ENCODE results near the gene WWOX. TPM values are rescaled to one million over a fixed set of nuclear protein-coding genes. Genes with fewer than 3 reads are reported as not detected.

The WWOX gene
- total RNA-seq, 6 donors from 2014 or later, result 18.7 to 167 (median 31.0) TPM

- no peak for DNase-seq
- H3K4me3 ChIP-seq, result no peak overlapping the region
- no peaks in the 10 kb centered on the region for H3K27me3 ChIP-seq
- TF ChIP-seq POLR2AphosphoS5 (IDR thresholded peaks at IDR 0.05) (no peak), CTCF (IDR thresholded peaks at IDR 0.05) (no peak), EP300 (IDR thresholded peaks at IDR 0.05) (no peak), POLR2A (IDR thresholded peaks at IDR 0.05) (no peak)
- peaks cover 0 to 2% (median 0%) of the 10 kb centered on the region in 4 donors for H3K4me1 ChIP-seq
- no peaks in the 10 kb centered on the region for H3K9me3 ChIP-seq
- H3K27ac ChIP-seq, result no peak overlapping the region
- ATAC-seq (ENCODE audit: low FRiP score in 2 of 2), result no peak
- 86 to 96% methylated on average over 5 of the region's 5 CpGs for WGBS, 2 donors
- no peaks in the 10 kb centered on the region for H3K36me3 ChIP-seq
Measured at GRCh38 chr16:78528265-78528664, 428.8 kb downstream of the WWOX start.

DNA sequence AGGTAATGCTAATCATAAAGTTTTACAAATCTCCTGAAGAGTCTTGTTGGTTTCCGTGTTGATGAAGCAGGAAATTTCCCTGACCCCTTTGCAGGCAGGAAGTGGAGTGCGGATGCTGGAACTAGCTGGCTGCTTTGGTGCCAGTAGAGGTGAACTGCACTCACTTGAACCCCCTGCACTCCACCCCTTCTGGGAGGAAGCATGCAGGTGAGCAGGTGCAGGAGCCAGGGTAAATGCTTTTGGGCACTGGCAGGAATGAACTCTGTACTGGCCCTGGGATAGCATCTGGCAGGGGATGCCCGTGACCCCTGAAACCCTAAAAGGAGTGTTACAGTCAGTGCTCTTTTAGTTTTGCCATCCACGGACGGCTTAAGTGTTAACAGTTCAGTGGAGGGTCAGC lies 430.4 kb downstream of the WWOX start:
- no peaks in the 10 kb centered on the region for H3K27me3 ChIP-seq
- no peaks in the 10 kb centered on the region for H3K4me1 ChIP-seq
- H3K27ac ChIP-seq, result no peak overlapping the region
- DNase-seq (no peak), ATAC-seq (ENCODE audit: low FRiP score in 2 of 2) (no peak)
- WGBS, 2 donors, result 91 to 92% methylated on average over 5 of the region's 5 CpGs
- H3K36me3 ChIP-seq, result no peaks in the 10 kb centered on the region
- H3K4me3 ChIP-seq, result no peak overlapping the region
- TF ChIP-seq POLR2A (IDR thresholded peaks at IDR 0.05), result no peak
- TF ChIP-seq POLR2AphosphoS5 (IDR thresholded peaks at IDR 0.05), result no peak
- no peak for TF ChIP-seq EP300 (IDR thresholded peaks at IDR 0.05)
- TF ChIP-seq CTCF (IDR thresholded peaks at IDR 0.05), result no peak
- no peaks in the 10 kb centered on the region for H3K9me3 ChIP-seq

- DNase-seq (no peak), ATAC-seq (ENCODE audit: low FRiP score in 2 of 2) (no peak)
- no peaks in the 10 kb centered on the region for H3K9me3 ChIP-seq
- WGBS, 2 donors, result 84 to 90% methylated on average over 4 of the region's 4 CpGs
- H3K4me3 ChIP-seq, result no peak overlapping the region
- H3K27ac ChIP-seq, result no peak overlapping the region
- H3K4me1 ChIP-seq, result no peaks in the 10 kb centered on the region
- H3K27me3 ChIP-seq, result no peaks in the 10 kb centered on the region
- TF ChIP-seq EP300 (IDR thresholded peaks at IDR 0.05) (no peak), POLR2A (IDR thresholded peaks at IDR 0.05) (no peak), CTCF (IDR thresholded peaks at IDR 0.05) (no peak), POLR2AphosphoS5 (IDR thresholded peaks at IDR 0.05) (no peak)
- no peaks in the 10 kb centered on the region for H3K36me3 ChIP-seq
Measured at GRCh38 chr16:78530283-78530682, 430.8 kb downstream of the WWOX start.

GRCh38 chr16:78535098-78535497 lies 435.6 kb downstream of the WWOX start:
- Histone ChIP-seq H3K4me1 (no peaks in the 10 kb centered on the region), H3K27ac (no peak overlapping the region), H3K36me3 (no peaks in the 10 kb centered on the region), H3K27me3 (no peaks in the 10 kb centered on the region), H3K4me3 (no peak overlapping the region), H3K9me3 (no peaks in the 10 kb centered on the region)
- WGBS, 2 donors, result 88 to 94% methylated on average over 4 of the region's 4 CpGs
- TF ChIP-seq POLR2AphosphoS5 (IDR thresholded peaks at IDR 0.05) (no peak), EP300 (IDR thresholded peaks at IDR 0.05) (no peak), POLR2A (IDR thresholded peaks at IDR 0.05) (no peak), CTCF (IDR thresholded peaks at IDR 0.05) (no peak)
- no peak for ATAC-seq (ENCODE audit: low FRiP score in 2 of 2)
- no peak for DNase-seq

DNA sequence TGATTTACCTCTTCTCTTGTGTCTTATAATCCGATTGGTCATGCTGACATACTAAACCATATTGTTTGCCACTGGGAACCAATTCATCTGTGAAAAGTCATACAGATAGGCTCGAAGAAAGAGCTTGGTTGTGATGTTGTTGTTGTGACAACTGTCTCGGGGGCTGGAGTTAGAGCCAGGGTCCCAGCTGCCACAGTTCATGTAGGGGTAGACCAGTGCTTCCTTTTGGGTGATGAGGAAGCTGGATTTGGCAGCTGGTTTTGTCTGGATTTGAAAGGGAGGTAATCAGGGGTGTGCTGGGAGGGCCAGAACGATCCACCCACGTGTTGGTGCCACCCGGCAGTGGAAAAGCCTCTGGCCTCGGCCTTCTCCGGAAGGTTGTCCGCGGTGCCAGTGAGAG lies 438.1 kb downstream of the WWOX start:
- no peaks in the 10 kb centered on the region for H3K36me3 ChIP-seq
- no peak overlapping the region for H3K4me3 ChIP-seq
- DNase-seq, result no peak
- TF ChIP-seq CTCF (IDR thresholded peaks at IDR 0.05) (no peak), EP300 (IDR thresholded peaks at IDR 0.05) (no peak), POLR2AphosphoS5 (IDR thresholded peaks at IDR 0.05) (no peak), POLR2A (IDR thresholded peaks at IDR 0.05) (no peak)
- H3K9me3 ChIP-seq, result no peaks in the 10 kb centered on the region
- no peaks in the 10 kb centered on the region for H3K27me3 ChIP-seq
- no peak for ATAC-seq (ENCODE audit: low FRiP score in 2 of 2)
- H3K27ac ChIP-seq, result no peak overlapping the region
- 94 to 95% methylated on average over 10 of the region's 10 CpGs for WGBS, 2 donors
- H3K4me1 ChIP-seq, result no peaks in the 10 kb centered on the region
